AG04450 (cell line): ENCODE results near the gene EBP. TPM values are rescaled to one million over a fixed set of nuclear protein-coding genes. Genes with fewer than 3 reads are reported as not detected.

Source experiments
- CTCF ChIA-PET: fragments of 300-600, 350-600 bp; formaldehyde crosslinking; extraction: SDS; loops from one replicate; lab custom pipeline; 2022; ENCODE audit warnings: antibody characterized with exemption, inconsistent platforms; lab: Charles Lee
- POLR2A ChIA-PET: fragments of 350-600 bp; formaldehyde crosslinking; extraction: SDS; loops from one replicate; lab custom pipeline; 2021; ENCODE audit warnings: antibody characterized with exemption, inconsistent platforms; lab: Yijun Ruan, JAX
- DNase-seq: peaks from one replicate; pipeline ENCODE4 v3.0.0-alpha.2; 2011; ENCODE audit warnings: low read depth, low spot score
- H3K27ac ChIP-seq: one replicate; pipeline ENCODE4 v1.5.1; 2012; ENCODE audit warnings: low read depth, low read length, control low read depth
- H3K27me3 ChIP-seq: one replicate; pipeline ENCODE4 v1.6.0; 2012; ENCODE audit warnings: low read length; ENCODE audit not compliant: control insufficient read depth, insufficient read depth
- H3K4me3 ChIP-seq: 2 replicates; pipeline ENCODE4 v1.5.1; 2011; ENCODE audit warnings: mild to moderate bottlenecking, low read depth, low read length, control low read depth
- H3K9me3 ChIP-seq: 2 replicates; pipeline ENCODE4 v1.5.1; 2012; ENCODE audit warnings: low read length; ENCODE audit not compliant: control insufficient read depth, insufficient read depth
- CTCF ChIP-seq: IDR thresholded peaks from 2 replicates; pipeline ENCODE4 v1.5.1; 2011; ENCODE audit warnings: low read depth, low read length, control low read depth, inconsistent platforms
- polyA plus RNA-seq: library from polyadenylated mRNA; depleted of rRNA; stranded (reverse); fragments of >200 nt; gene quantifications from 2 replicates; pipeline ENCODE4 v1.2.3, GENCODE V29; 2011

Gene EBP
- polyA plus RNA-seq, 1 experiment: 19.8 TPM

GRCh38 chrX:48498374-48498809, 23.2 kb upstream of the EBP start:
- no peaks in the 10 kb centered on the region for H3K9me3 ChIP-seq
- no peak for DNase-seq
- ChIA-PET POLR2A (no interaction called here), CTCF (no interaction called here)
- TF ChIP-seq CTCF: no peak
- no peak overlapping the region for H3K4me3 ChIP-seq
- no peak overlapping the region for H3K27ac ChIP-seq
- no peaks in the 10 kb centered on the region for H3K27me3 ChIP-seq

- Histone ChIP-seq H3K9me3 (no peaks in the 10 kb centered on the region), H3K4me3 (no peak overlapping the region), H3K27me3 (no peaks in the 10 kb centered on the region), H3K27ac (no peak overlapping the region)
- CTCF ChIA-PET: interaction anchor here (0.9 kb wide), 1 partner anchor 11 kb away, joined by 3 read pairs; no protein-coding TSS in a partner anchor
- no peak for TF ChIP-seq CTCF
- no peak for DNase-seq
- POLR2A ChIA-PET: no interaction called here
These were observed 17.3 kb upstream of the EBP start for GRCh38 chrX:48504261-48504660.

GRCh38 chrX:48505481-48505880, 16.1 kb upstream of the EBP start:
- TF ChIP-seq CTCF: no peak
- H3K4me3 ChIP-seq: no peak overlapping the region
- no peaks in the 10 kb centered on the region for H3K9me3 ChIP-seq
- CTCF ChIA-PET: no interaction called here
- no peak overlapping the region for H3K27ac ChIP-seq
- no peak for DNase-seq
- H3K27me3 ChIP-seq: no peaks in the 10 kb centered on the region
- POLR2A ChIA-PET: no interaction called here

GRCh38 chrX:48507246-48507645, 14.4 kb upstream of the EBP start:
- DNase-seq: no peak
- CTCF ChIA-PET: no interaction called here
- H3K9me3 ChIP-seq: no peaks in the 10 kb centered on the region
- POLR2A ChIA-PET: no interaction called here
- TF ChIP-seq CTCF: no peak
- no peak overlapping the region for H3K27ac ChIP-seq
- H3K4me3 ChIP-seq: no peak overlapping the region
- H3K27me3 ChIP-seq: no peaks in the 10 kb centered on the region

- CTCF ChIA-PET: interaction anchor here (0.9 kb wide), 1 partner anchor 14 kb away, joined by 5 read pairs; no protein-coding TSS in a partner anchor
- Histone ChIP-seq H3K4me3 (peak within 1 kb of the TSS; percentile 76), H3K27ac (no peak within 1 kb of the TSS), H3K27me3 (no peaks in the 10 kb centered on the region), H3K9me3 (no peaks in the 10 kb centered on the region)
- no peak for TF ChIP-seq CTCF
- DNase-seq: no peak
- POLR2A ChIA-PET: no interaction called here
These were observed 13.0 kb upstream of the EBP start, which contains the start of gene PORCN for GRCh38 chrX:48508400-48509244. PORCN (plus strand) TSS chrX:48508992; CDS start chrX:48509821, 829 bp downstream.
